ENCODE measurements around the gene PCBP3. TPM values are rescaled to one million over a fixed set of nuclear protein-coding genes. Genes with fewer than 3 reads are reported as not detected.

Gene PCBP3
- total and polyA plus RNA-seq, 2 of the 13 experiments (the other 11 are each of a cell fraction or from before 2014, with no cell fraction given), result not detected

DNA sequence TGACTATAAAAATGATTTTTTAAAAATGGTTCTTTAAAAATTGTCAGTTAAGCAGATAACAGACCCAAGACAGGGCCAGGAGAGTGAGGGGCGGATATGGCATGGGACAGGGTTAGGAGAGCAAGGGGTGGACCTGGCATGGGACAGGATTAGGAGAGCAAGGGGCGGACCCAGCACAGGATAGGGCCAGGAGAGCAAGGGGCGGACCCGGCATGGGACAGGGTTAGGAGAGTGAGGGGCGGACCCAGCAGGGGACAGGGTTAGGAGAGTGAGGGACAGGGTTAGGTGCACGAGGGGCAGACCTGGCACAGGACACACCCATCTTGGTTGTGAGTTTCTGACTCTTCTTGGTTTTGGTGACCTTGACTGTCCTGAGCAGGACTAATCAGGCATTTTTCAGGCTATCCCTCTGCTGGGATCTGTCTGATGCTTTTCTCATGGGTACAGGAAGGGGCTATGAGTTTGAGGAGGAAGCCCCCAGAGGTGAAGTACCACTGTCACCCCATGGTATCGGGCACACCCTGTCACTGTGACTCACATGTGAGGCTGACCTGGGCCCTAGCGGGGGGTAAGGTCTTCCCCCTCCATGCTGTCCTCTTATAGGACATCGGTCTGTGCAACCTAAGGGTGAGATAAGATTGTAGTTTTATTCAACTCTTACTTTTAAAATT, 179.0 kb downstream of the PCBP3 start:
- peaks cover 2 to 57% of the 10 kb centered on the region in 2 experiments; a peak in 3 of 5 replicates for H3K27me3 ChIP-seq (ENCODE audit: control insufficient read depth in 1 of 2, insufficient read depth in 2 of 2, low read length in 2 of 2)
- in situ Hi-C loops (cut with HindIII; ENCODE audit: extremely low pct_ligation_motif_present, low pct_unique_long_range_greater_than_20kb), result loop anchor here (5.0 kb wide), 1 partner anchor 265 kb away; no protein-coding TSS in a partner anchor
- H3K9me3 ChIP-seq (ENCODE audit: low read length), result no peaks in the 10 kb centered on the region
- no peaks in the 10 kb centered on the region for H3K79me2 ChIP-seq (ENCODE audit: insufficient read depth, low read length)
- H3K36me3 ChIP-seq (replicated peaks in 1 of 2; ENCODE audit: control insufficient read depth in 1 of 2, insufficient read depth in 2 of 2, low read length in 2 of 2), result no peaks in the 10 kb centered on the region
- H2AFZ ChIP-seq (ENCODE audit: low read length), result no peak overlapping the region
- H3K4me2 ChIP-seq (ENCODE audit: low read depth, low read length), result no peak overlapping the region
- DNase-seq (ENCODE audit: low spot score) (no peak), FAIRE-seq (no peak), ATAC-seq (no peak)
- TF ChIP-seq, protein P1, sequence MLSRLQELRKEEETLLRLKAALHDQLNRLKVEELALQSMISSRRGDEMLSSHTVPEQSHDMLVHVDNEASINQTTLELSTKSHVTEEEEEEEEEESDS (CRISPR knock-in tag; IDR thresholded peaks at IDR 0.05; ENCODE audit: borderline replicate concordance), result no peak
- no peak for TF ChIP-seq ATF7 (IDR thresholded peaks at IDR 0.05)
- no peak for TF ChIP-seq ATF7 (CRISPR knock-in tag; IDR thresholded peaks at IDR 0.05)
- TF ChIP-seq ZC3H4 (CRISPR knock-in tag; IDR thresholded peaks at IDR 0.05; ENCODE audit: borderline replicate concordance), result no peak
- no peak for TF ChIP-seq SUZ12 (IDR thresholded peaks at IDR 0.05; ENCODE audit: low read depth, low read length)
- TF ChIP-seq MIER3 (CRISPR knock-in tag; IDR thresholded peaks at IDR 0.05; ENCODE audit: borderline replicate concordance), result no peak
- TF ChIP-seq KDM2A (CRISPR knock-in tag; IDR thresholded peaks at IDR 0.05; ENCODE audit: borderline replicate concordance, low read depth), result no peak
- TF ChIP-seq, protein P2, sequence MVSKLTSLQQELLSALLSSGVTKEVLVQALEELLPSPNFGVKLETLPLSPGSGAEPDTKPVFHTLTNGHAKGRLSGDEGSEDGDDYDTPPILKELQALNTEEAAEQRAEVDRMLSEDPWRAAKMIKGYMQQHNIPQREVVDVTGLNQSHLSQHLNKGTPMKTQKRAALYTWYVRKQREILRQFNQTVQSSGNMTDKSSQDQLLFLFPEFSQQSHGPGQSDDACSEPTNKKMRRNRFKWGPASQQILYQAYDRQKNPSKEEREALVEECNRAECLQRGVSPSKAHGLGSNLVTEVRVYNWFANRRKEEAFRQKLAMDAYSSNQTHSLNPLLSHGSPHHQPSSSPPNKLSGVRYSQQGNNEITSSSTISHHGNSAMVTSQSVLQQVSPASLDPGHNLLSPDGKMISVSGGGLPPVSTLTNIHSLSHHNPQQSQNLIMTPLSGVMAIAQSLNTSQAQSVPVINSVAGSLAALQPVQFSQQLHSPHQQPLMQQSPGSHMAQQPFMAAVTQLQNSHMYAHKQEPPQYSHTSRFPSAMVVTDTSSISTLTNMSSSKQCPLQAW (CRISPR knock-in tag; IDR thresholded peaks at IDR 0.05), result no peak
- no peak overlapping the region for H3K27ac ChIP-seq (ENCODE audit: extremely low read length, insufficient read depth, low read length)
- H3K4me1 ChIP-seq (ENCODE audit: insufficient read depth, low read length), result peaks cover 29% of the 10 kb centered on the region
- CTCF ChIA-PET (ENCODE audit: low intra/inter-chr PET ratio, low total read pairs), result no interaction called here
- no peak overlapping the region for H3K9ac ChIP-seq (ENCODE audit: insufficient read depth, low read depth, low read length)
- no peaks in the 10 kb centered on the region for H4K20me1 ChIP-seq (ENCODE audit: insufficient read depth, low read length)
- 15% methylated on average over 7 of the region's 9 CpGs for WGBS (ENCODE audit: low lambda C conversion rate)
- H3K4me3 ChIP-seq (replicated peaks in 1 of 3; ENCODE audit: insufficient read depth in 1 of 3, low read depth in 2 of 3, low read length in 3 of 3), result no peak overlapping the region
- POLR2A ChIA-PET, result interaction anchor here (1.0 kb wide), 1 partner anchor 267 kb away, joined by 5 read pairs; no protein-coding TSS in a partner anchor
- intact Hi-C loops (cut with micrococcal nuclease; ENCODE audit: unreplicated experiment), result no loop called here
- no TSS peak for BruUV-seq (replicated peaks)

All from HepG2 (cell line).